MM.1S (cell line): Measurements from ENCODE around the gene FGF4.

ENCODE experiments used
- DNase-seq: peaks from one replicate; pipeline ENCODE4 v3.0.0-alpha.2; 2015
- H2AFZ ChIP-seq: fragments of 300-600 bp; sonication (generic); 2 replicates; pipeline ENCODE4 v1.6.0; 2016; ENCODE audit warnings: antibody characterized with exemption, low read length
- H3F3A ChIP-seq: fragments of 300-600 bp; sonication (generic); 2 replicates; pipeline ENCODE4 v1.6.1; 2016; ENCODE audit warnings: mild to moderate bottlenecking, antibody characterized with exemption, low read length, moderate library complexity, mixed read lengths; ENCODE audit not compliant: insufficient read depth
- H3K27ac ChIP-seq: fragments of 300-600 bp; sonication (generic); 2 replicates; pipeline ENCODE4 v1.5.1; 2016; ENCODE audit warnings: mild to moderate bottlenecking, low read length
- H3K27me3 ChIP-seq: fragments of 300-600 bp; sonication (generic); replicated peaks from 2 replicates; pipeline ENCODE4 v1.6.0; 2016; ENCODE audit warnings: low read length; ENCODE audit not compliant: insufficient read depth
- H3K36me3 ChIP-seq: fragments of 300-600 bp; sonication (generic); replicated peaks from 2 replicates; pipeline ENCODE4 v1.6.1; 2016; ENCODE audit warnings: mild to moderate bottlenecking, low read length, mixed read lengths; ENCODE audit not compliant: insufficient read depth
- H3K4me1 ChIP-seq: fragments of 300-600 bp; sonication (generic); 2 replicates; pipeline ENCODE4 v1.6.1; 2016; ENCODE audit warnings: low read length, mixed read lengths
- H3K4me2 ChIP-seq: fragments of 300-600 bp; sonication (generic); 2 replicates; pipeline ENCODE4 v1.6.0; 2016; ENCODE audit warnings: low read depth, low read length
- H3K4me3 ChIP-seq: fragments of 300-600 bp; sonication (generic); 2 replicates; pipeline ENCODE4 v1.5.1; 2016; ENCODE audit warnings: low read length, mixed read lengths
- H3K79me2 ChIP-seq: fragments of 300-600 bp; sonication (generic); 2 replicates; pipeline ENCODE4 v1.6.1; 2016; ENCODE audit warnings: mixed run types, low read length, mixed read lengths
- H3K9ac ChIP-seq: fragments of 300-600 bp; sonication (generic); 2 replicates; pipeline ENCODE4 v1.6.1; 2016; ENCODE audit warnings: low read length, mixed read lengths
- H3K9me2 ChIP-seq: fragments of 300-600 bp; sonication (generic); replicated peaks from 2 replicates; pipeline ENCODE4 v1.6.1; 2016; ENCODE audit warnings: mild to moderate bottlenecking, low read length, mixed read lengths; ENCODE audit not compliant: insufficient read depth
- H3K9me3 ChIP-seq: fragments of 300-600 bp; sonication (generic); replicated peaks from 2 replicates; pipeline ENCODE4 v1.6.1; 2016; ENCODE audit warnings: mild to moderate bottlenecking, low read length, mixed read lengths; ENCODE audit not compliant: insufficient read depth
- H4K20me1 ChIP-seq: fragments of 300-600 bp; sonication (generic); 2 replicates; pipeline ENCODE4 v1.6.1; 2016; ENCODE audit warnings: mild to moderate bottlenecking, low read length, moderate library complexity, mixed read lengths; ENCODE audit not compliant: insufficient read depth
- EZH2 ChIP-seq: fragments of 300-600 bp; sonication (generic); optimal IDR thresholded peaks from 2 replicates; pipeline ENCODE3; 2017; ENCODE audit warnings: low read depth, mild to moderate bottlenecking, antibody characterized with exemption, low read length, mixed read lengths
- EZH2phosphoT487 ChIP-seq: fragments of 300-600 bp; sonication (generic); IDR thresholded peaks from 2 replicates; pipeline ENCODE4 v1.6.1; 2018; ENCODE audit warnings: antibody characterized with exemption, low read length
- TF ChIP-seq, protein P1 (sequence below): fragments of 300-600 bp; sonication (generic); IDR thresholded peaks from 2 replicates; pipeline ENCODE4 v1.5.1; 2016; ENCODE audit warnings: antibody characterized with exemption, low read length, mixed read lengths

Gene FGF4, protein sequence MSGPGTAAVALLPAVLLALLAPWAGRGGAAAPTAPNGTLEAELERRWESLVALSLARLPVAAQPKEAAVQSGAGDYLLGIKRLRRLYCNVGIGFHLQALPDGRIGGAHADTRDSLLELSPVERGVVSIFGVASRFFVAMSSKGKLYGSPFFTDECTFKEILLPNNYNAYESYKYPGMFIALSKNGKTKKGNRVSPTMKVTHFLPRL

DNA sequence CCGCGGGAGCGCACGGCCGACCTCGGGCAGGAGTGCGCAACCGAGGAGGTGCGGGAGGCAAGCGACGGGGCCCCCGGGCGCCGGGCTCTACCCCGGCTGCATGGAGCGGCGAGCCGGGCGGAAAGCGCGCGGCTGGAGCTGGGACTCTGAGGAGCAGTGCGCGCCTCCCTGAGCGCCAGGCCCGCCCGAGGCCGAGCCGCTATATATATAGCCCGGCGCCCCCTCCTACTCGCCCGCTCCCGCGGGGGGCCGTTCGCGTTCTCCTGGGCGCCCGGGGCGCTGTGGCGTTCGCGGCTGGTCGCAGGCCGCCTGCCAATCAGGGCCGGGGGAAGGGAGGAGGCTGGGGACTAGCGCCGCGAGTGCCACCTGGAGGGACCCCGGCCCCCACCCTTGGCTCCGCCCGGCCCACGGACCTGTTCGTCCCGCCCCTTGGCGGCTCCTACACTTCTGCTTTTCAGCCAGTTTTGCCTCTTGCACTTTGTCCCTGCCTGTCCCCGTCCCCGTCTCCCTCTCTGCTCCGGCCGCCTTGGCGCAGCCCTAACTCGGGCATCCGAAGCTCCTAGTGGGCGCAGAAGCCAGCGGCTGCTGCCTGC is at the start of gene FGF4:
Gene FGF4 (minus strand): TSS at position 179 of the 593 bp plus-strand sequence. CDS start 257 bp downstream, outside the sequence.
- no peaks in the 10 kb centered on the region for H3K4me1 ChIP-seq
- H3F3A ChIP-seq = no peaks in the 10 kb centered on the region
- H3K4me2 ChIP-seq = no peak within 1 kb of the TSS
- TF ChIP-seq, protein P1, sequence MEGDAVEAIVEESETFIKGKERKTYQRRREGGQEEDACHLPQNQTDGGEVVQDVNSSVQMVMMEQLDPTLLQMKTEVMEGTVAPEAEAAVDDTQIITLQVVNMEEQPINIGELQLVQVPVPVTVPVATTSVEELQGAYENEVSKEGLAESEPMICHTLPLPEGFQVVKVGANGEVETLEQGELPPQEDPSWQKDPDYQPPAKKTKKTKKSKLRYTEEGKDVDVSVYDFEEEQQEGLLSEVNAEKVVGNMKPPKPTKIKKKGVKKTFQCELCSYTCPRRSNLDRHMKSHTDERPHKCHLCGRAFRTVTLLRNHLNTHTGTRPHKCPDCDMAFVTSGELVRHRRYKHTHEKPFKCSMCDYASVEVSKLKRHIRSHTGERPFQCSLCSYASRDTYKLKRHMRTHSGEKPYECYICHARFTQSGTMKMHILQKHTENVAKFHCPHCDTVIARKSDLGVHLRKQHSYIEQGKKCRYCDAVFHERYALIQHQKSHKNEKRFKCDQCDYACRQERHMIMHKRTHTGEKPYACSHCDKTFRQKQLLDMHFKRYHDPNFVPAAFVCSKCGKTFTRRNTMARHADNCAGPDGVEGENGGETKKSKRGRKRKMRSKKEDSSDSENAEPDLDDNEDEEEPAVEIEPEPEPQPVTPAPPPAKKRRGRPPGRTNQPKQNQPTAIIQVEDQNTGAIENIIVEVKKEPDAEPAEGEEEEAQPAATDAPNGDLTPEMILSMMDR = no peak
- TF ChIP-seq EZH2 = no peak
- no peak for TF ChIP-seq EZH2phosphoT487
- no peak for DNase-seq
- no peaks in the 10 kb centered on the region for H4K20me1 ChIP-seq
- no peaks in the 10 kb centered on the region for H3K9me2 ChIP-seq
- H3K36me3 ChIP-seq = no peaks in the 10 kb centered on the region
- H3K27me3 ChIP-seq = peaks cover 84% of the 10 kb centered on the region
- no peak within 1 kb of the TSS for H3K4me3 ChIP-seq
- no peaks in the 10 kb centered on the region for H3K9me3 ChIP-seq
- no peak within 1 kb of the TSS for H3K27ac ChIP-seq
- no peak within 1 kb of the TSS for H2AFZ ChIP-seq
- H3K9ac ChIP-seq = no peak within 1 kb of the TSS
- no peaks in the 10 kb centered on the region for H3K79me2 ChIP-seq

DNA sequence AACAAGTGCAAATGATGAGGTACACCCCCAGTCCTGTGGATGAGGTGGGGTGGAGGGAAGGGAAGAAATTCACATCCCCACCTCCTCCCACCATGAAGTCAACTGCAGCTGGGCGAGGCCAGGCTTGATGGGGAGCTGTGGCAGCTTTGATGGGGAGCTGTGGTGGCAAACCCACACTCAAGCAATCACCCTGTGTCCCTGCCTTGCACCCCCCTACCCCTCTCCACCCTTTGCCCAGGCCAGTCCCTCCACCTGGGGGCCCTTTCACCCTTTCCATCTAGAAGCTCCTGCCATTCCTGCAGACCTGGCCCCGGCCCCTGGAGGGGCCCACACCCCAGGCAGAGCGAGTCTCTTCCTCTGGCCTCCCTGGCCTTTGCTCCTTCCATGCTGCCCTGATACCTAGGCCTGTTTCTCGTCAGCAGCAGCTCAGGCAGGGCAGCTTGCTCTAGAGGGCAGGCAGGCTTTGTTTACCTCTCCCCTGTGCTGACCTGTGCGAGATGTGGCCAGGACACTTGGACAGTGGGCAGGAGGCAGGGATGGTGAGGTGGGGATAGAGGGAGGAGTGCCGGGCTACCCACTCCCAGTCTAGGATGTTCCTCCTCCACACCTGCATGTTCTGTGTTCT is 48.6 kb upstream of the FGF4 start:
- Histone ChIP-seq H3K4me3 (no peak overlapping the region), H3K9me2 (no peaks in the 10 kb centered on the region), H3K36me3 (no peaks in the 10 kb centered on the region), H3K27me3 (peaks cover 87% of the 10 kb centered on the region), H3K27ac (no peak overlapping the region), H3K9ac (no peak overlapping the region), H3K4me2 (no peak overlapping the region), H3F3A (no peaks in the 10 kb centered on the region), H2AFZ (no peak overlapping the region), H3K4me1 (no peaks in the 10 kb centered on the region), H3K79me2 (no peaks in the 10 kb centered on the region), H3K9me3 (no peaks in the 10 kb centered on the region), H4K20me1 (no peaks in the 10 kb centered on the region)
- TF ChIP-seq EZH2 (no peak), EZH2phosphoT487 (no peak)
- TF ChIP-seq, protein P1 = no peak
- no peak for DNase-seq

DNA sequence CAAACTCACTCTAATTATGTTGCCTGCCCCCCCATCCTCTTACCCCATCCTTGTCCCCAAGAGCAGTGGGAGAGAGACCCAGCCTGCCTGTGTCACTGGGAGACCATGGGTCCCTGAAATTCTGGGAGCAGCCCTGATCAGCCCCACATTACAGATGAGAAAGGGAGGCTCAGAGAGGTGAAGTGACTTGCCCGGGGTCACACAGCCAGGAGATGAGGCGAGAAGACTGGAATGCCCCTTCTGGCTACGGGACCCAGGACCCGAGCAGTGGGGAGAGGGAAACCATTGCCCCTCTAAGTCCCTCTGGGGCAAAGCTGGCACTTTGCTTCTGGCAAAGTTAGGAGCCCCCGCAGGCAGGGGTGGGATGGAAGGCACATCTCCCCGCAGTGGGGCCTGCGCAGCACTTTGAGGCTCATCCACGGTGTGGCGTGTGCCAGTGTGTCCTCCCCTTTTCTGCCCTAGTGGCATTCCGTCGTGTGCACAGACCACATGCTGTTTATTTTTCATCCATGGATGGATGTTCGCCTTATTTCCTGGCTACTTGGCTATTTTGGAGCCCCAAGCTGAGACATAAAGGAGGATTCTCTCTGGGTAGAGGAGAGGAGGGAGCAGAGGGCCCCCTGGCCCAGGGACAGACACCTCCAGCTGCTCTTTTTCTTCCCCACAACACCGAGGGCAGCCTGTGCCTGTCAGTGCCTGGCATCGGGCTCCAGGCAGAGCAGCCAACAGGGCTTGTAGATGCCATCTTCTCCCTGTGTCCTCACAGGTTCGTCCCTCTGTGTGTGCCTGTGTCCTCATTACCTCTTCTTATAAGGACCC is 47.7 kb upstream of the FGF4 start:
- no peak for TF ChIP-seq EZH2phosphoT487
- TF ChIP-seq EZH2 = no peak
- TF ChIP-seq, protein P1 = no peak
- H3F3A ChIP-seq = no peaks in the 10 kb centered on the region
- H3K9me3 ChIP-seq = no peaks in the 10 kb centered on the region
- no peak overlapping the region for H3K4me2 ChIP-seq
- H2AFZ ChIP-seq = no peak overlapping the region
- H3K79me2 ChIP-seq = no peaks in the 10 kb centered on the region
- no peak overlapping the region for H3K27ac ChIP-seq
- H3K36me3 ChIP-seq = no peaks in the 10 kb centered on the region
- peaks cover 84% of the 10 kb centered on the region for H3K27me3 ChIP-seq
- no peak overlapping the region for H3K9ac ChIP-seq
- no peaks in the 10 kb centered on the region for H3K9me2 ChIP-seq
- H3K4me3 ChIP-seq = no peak overlapping the region
- DNase-seq = no peak
- H4K20me1 ChIP-seq = no peaks in the 10 kb centered on the region
- no peaks in the 10 kb centered on the region for H3K4me1 ChIP-seq
